NCI-H2107 (cell line): ENCODE measurements around the gene ATG101.

ENCODE experiments used
- DNase-seq: peaks from one replicate; lab custom pipeline; 2025; lab: John Stamatoyannopoulos, UW

ATG101 gene

DNA sequence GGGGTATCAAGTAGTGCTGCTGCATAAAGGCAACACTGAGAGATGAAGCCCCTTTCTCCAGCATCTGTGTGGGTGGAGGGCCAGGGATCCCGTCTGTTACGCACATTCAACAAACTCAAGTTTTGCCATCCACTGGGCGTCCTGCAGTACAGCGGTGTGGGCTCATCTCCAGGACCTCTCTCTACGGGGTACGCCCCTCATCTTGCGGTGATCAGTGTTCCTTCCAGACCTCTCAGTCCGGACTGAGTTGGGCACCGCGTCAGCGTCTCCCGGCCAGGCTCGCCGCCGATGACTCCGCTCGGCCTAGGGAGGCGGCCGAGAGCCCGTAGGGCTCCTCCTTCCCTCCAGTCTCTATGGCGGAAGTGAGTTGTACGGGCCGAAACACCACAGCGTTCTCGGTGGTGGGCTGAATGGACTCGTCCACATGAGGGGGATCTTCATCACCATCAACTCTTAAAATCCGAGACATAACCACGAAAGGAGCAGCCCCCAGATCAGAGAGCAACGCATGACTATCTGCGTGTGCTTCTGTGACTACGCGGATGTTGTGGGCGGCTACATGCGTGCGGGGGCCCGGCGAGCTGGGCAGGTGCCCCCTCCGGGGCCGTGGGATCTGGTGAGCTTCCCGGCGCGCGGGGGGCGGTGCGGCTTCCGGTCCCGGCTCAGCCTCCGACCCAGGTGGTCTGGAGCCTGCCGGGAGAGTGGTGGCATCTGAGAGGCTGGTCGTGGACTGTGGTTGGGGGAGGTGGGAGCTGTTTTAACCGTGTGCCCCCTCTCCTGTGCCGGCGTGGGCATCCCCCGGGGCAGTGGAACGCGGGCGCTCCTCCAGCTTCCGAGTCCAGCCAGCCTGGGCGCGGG, at the start of gene ATG101:
TSS of gene ATG101 (plus strand) at position 652 of the 858 bp plus-strand sequence. CDS start 3,673 bp downstream, outside the sequence.
- peak; percentile 89 for DNase-seq

- peak; percentile 58 for DNase-seq
These were observed 49.0 kb upstream of the ATG101 start for GRCh38 chr12:52020539-52021336.

DNA sequence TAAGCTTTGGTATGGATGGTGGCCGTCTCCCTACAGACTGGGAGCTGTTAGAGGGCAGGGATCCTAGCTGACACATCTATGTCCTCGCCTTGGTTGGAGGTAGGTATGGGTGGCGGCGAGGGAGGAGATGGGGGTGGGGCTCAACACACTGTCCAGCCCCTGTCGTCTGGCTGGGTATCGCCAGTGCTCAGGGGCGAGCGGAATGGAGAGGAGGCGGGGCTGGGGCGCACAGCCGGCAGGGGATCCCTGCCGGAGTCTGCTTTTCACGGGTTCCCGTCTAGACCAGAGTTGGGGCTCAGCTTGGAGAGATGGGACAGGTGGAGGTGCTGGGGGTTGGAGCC, 47.0 kb upstream of the ATG101 start:
- DNase-seq, result no peak

DNA sequence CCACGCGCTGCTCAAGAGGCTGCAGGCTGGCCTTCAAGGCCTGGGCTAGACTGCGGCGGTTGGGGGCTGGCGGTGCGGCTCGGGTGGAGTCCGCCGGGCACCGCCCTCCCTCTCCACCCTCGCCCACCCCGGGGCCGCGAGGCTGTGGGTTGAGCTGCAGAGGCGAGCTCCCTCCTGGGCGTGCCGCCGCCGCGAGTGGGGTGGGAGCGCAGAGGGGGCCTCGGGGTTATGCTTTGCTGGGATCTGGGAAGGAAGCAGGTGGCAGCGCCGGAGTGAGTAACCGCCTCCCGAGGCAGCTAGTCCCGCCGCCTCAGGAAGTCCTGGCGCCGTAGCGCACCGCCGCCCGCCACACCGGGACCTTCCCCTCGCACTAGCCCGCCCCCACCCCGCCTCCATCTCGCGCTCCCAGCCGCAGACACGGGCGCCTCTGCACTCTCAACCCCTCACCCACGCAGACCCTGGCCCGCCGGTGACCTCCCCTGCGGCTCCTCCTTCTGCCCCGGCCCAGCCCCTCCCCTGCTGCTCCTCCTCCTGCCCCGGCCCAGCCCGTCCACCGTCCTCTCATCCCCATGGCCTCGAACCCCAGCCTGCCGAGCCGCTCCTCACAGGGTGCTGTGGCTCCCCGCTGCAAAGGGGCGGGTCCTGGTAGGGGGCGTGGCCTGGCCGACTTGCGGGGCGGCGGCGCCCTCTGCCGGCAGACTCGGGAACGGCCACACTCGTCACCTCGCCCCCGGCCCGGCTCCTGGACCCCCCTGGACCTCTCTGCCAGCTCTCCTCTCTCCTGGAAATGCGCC, 46.4 kb upstream of the ATG101 start:
- DNase-seq, result peak; percentile 70

GRCh38 chr12:52023976-52024688, 45.6 kb upstream of the ATG101 start:
- no peak for DNase-seq

GRCh38 chr12:52024845-52025230, 44.9 kb upstream of the ATG101 start:
- no peak for DNase-seq

- no peak for DNase-seq
These were observed 43.5 kb upstream of the ATG101 start for GRCh38 chr12:52026263-52026662.

DNA sequence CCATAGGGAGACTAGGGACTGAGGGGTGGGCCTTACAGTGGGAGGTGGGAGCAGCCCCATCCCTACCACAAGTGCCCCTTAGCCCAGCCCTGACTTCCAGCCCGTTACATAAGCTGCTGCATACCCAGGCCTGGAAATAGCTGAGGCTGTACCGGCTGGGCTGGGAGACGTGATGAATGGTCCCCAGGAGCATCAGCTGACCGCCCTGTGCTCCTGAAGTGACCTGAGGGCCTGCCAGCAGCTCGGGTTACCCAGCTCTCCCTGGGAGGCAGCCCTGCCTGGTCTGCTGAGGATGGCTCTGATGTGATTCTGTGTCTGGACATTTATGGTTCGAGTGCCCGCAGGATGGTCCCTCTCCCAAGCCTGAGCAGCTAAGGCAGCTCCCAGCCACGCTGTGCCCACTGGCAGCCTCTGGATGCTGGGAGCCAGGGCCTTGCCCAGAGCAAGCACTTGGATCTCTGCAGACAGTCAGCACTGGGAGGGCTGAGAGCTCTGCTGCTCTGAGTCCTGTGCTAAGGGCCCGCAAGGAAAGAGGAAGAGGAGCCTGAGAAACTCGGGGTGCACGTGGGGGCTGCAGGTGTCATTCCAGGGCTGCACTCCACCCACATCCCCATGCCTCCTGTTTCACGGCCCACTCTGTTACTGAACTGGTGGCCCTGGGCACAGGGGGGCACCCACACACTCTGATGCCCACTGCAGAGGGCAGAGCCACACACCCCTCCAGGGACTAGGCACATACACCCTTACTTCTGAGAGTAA, 42.5 kb upstream of the ATG101 start:
- DNase-seq, result no peak

GRCh38 chr12:52029685-52030084, 40.1 kb upstream of the ATG101 start:
- peak; percentile 86 for DNase-seq

DNA sequence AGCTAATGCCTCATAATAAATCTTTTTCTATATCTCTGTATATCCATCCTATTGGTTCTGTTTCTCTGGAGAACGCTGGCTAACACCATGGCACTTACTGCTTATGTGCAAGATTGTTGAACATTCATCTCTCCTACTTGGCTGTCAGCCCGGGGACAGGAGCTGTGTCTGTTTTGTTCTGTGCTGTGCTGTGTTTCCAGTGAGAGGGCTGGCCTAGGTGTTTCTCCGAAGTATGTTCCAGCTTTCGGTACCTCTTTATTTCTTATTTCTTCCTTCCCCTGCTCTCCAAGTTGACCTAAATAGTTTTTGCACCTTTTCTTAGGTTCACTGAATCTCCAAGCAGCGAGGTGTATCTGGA, 37.4 kb upstream of the ATG101 start:
- DNase-seq, result no peak

DNA sequence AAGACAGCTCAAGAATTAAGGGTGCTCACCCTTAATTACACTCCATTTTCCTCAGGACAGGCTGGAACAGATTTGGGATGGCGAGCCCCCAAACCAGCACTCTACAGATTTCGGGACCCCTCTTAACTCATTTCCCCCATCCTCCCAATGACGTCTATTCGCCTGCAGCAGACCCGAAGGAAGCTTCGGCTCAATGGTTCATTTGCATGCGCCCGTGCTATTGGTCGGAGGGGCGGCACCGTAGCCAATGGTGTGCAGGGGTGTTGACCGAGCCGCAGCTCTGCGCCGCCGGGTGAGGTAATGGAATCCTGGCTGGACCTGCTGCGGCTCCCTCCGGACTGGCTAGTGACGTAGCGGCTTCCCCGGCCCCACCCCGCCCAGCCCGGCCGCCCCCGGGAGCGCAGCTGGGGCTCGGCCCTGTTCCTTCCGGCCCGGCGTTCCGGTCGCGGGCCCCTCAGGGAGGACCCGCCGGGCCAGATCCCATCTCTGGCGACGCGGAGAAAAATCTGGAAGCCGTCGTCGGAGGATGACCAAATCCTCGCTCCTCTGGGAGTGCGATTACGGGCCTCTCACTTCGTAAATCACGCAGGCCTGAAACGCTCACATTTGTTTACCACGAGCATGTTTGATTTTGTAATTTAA, 36.9 kb upstream of the ATG101 start:
- DNase-seq, result peak; percentile 93

DNA sequence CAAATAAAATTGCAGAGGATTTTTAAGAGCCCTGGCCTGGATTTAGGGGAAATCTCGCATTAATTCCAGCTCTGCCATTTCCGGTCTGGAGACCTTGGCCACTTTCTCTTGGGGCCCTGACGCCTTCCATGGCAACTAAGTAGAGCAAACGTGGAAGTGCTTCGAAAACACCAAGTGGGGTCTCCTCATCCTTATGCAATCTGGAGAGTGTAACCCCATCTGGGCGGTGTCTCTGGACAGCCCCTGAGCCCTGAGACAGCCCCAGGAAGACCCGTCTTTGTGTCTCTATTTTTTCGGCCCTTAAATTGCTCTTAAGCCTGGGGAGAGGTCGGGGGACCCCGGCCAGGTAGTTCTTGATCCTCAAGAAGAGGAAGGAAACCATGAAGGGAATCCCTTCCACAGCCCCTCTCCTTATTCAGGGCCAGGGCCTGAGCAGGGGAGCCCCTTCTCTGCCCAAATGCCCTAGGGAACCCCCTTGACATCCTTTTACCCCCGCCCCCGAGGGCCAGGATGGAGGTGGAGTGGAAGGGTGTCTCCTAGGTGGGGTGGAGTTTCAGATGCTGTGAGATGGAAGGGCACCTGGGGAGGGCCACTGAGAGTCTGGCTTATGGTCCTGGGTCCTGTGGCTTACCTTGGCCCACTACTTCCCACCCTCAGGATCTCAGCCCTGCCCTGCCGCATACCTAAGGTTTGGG, 36.2 kb upstream of the ATG101 start:
- no peak for DNase-seq

DNA sequence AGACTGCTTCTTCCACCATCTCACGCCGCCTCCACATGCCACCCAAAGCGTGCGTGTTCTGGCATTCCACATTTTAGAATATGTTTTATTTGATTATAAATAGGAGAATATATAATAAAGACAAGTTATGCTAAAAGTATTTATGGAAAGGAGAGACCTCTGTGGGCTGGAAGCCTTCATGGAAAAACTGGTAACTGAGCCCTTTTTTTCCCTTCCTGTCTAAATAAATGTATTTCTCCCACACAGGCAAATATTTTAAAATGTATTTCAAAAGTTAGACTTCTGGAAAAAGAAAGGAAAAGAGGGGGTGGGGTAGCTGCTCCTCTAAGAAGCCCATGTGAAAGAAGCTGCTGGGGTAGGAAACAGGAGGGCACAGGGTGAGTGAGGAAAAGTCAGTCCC, 34.6 kb upstream of the ATG101 start:
- no peak for DNase-seq

DNA sequence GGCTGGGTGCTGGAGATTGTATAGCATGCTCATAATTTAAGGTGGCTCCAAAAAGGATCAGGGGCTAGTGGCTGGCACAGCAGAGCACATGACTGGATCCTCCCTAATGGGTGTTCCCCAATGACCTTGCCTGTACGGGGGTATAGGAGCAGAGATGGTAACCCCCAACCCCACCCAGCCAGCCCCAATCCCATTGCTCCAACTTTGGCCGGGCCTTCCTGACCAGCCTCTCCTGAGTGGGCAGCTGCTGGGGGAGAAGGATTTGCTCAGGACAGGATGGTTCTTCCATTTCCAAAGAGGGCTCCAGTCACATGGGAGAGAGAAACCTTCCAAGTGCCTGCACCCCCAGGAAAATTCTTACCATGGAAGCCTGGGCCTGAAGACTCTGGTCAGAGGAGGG, 33.9 kb upstream of the ATG101 start:
- DNase-seq, result no peak

GRCh38 chr12:52036587-52037171, 33.1 kb upstream of the ATG101 start:
- peak; percentile 79 for DNase-seq

- no peak for DNase-seq
These were observed 32.4 kb upstream of the ATG101 start for GRCh38 chr12:52037248-52037861.

DNA sequence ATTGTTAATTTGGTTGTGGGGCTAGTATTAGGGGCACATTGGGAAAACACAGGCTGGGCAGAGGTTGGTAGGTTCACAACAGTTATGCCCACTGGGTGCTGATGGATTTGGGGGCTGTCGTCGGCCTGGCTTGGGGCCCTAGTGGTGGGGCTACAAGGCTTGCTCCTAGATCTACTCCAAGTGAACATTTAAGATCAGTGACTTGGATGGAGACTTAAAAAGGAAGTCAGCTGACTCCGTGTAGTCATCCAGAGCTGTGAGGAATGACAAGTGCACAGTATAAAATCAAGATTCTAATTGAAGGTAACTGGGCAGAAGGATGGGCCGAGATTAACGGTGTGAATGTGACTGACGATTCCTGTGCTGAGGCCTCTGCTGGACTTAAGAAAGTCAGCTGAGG, 31.3 kb upstream of the ATG101 start:
- DNase-seq, result no peak

DNA sequence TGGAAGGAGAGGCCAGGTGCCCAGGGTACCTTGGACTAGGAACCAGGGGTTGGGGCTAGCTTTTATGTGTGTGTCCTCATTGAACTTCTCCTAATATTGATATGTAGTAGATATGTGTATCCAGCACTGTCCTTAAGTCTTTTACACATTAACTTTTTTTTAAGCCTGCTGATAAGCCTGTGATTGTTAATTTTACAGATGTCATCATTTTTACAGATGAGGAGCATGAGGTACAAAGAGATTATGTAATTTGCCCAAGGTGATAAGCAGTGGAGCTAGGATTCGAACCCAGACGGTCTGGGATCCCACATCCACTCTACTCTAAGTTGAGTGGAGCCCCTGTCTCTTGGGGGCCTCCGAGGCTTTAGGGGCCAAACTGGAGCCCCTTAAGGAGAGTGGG, 28.7 kb upstream of the ATG101 start:
- no peak for DNase-seq

DNA sequence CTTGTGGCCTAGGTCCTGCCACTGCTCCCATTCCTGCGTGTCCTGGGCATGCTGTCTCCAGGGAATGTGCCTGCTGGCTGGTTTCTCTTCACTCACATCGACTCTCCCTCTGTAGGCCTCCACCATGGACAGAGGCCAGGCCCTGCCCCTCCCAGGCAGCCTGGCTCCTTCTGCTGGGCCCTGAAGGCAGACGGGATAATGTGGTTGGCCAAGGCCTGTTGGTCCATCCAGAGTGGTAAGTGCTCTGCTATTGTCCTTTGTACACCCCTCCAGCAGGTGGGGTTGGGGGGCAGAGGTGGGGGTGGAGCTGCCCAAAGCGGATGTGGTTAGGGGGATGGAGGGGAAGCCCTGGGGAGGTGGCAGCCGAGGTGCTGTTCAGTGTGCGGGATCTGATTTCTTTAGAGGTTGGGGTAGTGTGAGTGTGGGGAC, 28.1 kb upstream of the ATG101 start:
- DNase-seq, result no peak
